Endothelial cell of umbilical vein (primary cell): ENCODE results near the gene AMPH.

Experiments used
- EZH2 ChIP-seq: IDR thresholded peaks from 2 replicates; pipeline ENCODE4 v1.6.1; 2012; ENCODE audit warnings: borderline replicate concordance, low read depth, mild to moderate bottlenecking, moderate library complexity, low read length, inconsistent platforms; ENCODE audit not compliant: severe bottlenecking
- GATA2 ChIP-seq: IDR thresholded peaks from 2 replicates; pipeline ENCODE4 v1.7.0; 2011; ENCODE audit warnings: low read depth, mild to moderate bottlenecking, moderate library complexity, mixed read lengths, low read length; ENCODE audit not compliant: insufficient read length, insufficient read depth
- POLR2A ChIP-seq: IDR thresholded peaks from 2 replicates; pipeline ENCODE4 v1.6.1; 2012; ENCODE audit warnings: low read depth, mild to moderate bottlenecking, control low read depth, low read length
- POLR2AphosphoS5 ChIP-seq: IDR thresholded peaks from 2 replicates; pipeline ENCODE4 v1.6.1; 2012; ENCODE audit warnings: low read depth, mild to moderate bottlenecking, control low read depth, low read length, moderate library complexity; ENCODE audit not compliant: insufficient read depth
- TF ChIP-seq, protein P1 (sequence below), 2 donors: IDR thresholded peaks; 1 replicate in 1 of 2; 2 replicates in 1 of 2; pipeline ENCODE4 v1.5.1; 2011; ENCODE audit warnings: low read length in 2 of 2, mild to moderate bottlenecking in 2 of 2, moderate library complexity in 2 of 2, control low read depth in 1 of 2, inconsistent platforms in 1 of 2, low read depth in 1 of 2; ENCODE audit not compliant: insufficient read depth in 1 of 2; ENCODE audit errors: extremely low read depth in 1 of 2
- TF ChIP-seq, protein P2 (sequence below): IDR thresholded peaks from 2 replicates; pipeline ENCODE4 v1.6.1; 2011; ENCODE audit not compliant: insufficient read depth, insufficient read length

DNA sequence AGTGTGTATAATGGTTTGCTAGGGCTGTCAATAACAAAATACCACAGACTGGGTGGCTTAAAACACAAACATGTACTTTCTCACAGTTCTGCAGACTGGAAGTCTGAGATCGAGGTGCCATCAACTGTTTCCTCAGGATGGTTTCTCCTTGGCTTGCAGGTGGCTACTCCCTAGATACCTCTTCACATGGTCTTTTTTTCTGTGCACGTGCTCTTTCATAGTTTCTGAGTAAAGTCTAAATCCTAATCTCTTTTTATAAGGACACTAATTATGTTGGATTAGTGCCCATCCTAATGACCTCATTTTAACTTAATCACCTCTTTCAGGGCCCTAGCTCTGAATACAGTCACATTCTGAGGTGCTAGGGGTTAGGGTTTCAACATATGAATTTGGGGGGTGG lies 65.9 kb downstream of the AMPH start:
- TF ChIP-seq, protein P1, sequence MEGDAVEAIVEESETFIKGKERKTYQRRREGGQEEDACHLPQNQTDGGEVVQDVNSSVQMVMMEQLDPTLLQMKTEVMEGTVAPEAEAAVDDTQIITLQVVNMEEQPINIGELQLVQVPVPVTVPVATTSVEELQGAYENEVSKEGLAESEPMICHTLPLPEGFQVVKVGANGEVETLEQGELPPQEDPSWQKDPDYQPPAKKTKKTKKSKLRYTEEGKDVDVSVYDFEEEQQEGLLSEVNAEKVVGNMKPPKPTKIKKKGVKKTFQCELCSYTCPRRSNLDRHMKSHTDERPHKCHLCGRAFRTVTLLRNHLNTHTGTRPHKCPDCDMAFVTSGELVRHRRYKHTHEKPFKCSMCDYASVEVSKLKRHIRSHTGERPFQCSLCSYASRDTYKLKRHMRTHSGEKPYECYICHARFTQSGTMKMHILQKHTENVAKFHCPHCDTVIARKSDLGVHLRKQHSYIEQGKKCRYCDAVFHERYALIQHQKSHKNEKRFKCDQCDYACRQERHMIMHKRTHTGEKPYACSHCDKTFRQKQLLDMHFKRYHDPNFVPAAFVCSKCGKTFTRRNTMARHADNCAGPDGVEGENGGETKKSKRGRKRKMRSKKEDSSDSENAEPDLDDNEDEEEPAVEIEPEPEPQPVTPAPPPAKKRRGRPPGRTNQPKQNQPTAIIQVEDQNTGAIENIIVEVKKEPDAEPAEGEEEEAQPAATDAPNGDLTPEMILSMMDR (IDR thresholded peaks at IDR 0.05; ENCODE audit: extremely low read depth in 1 of 2, insufficient read depth in 1 of 2, low read depth in 1 of 2, low read length in 2 of 2), result no peak
- TF ChIP-seq POLR2A (no peak), POLR2AphosphoS5 (no peak), GATA2 (no peak), EZH2 (no peak)
- TF ChIP-seq, protein P2, sequence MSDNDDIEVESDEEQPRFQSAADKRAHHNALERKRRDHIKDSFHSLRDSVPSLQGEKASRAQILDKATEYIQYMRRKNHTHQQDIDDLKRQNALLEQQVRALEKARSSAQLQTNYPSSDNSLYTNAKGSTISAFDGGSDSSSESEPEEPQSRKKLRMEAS, result no peak
